ENCODE results near the gene C20orf204. TPM values are rescaled to one million over a fixed set of nuclear protein-coding genes. Genes with fewer than 3 reads are reported as not detected.

Gene C20orf204
- total and polyA plus RNA-seq, 9 of the 15 experiments (the other 6 are each of a cell fraction or from before 2014, with no cell fraction given) = 0.11 to 1.1 (median 0.36) TPM; not detected in 2

- TF ChIP-seq ZBTB9 (CRISPR knock-in tag; IDR thresholded peaks at IDR 0.05) = no peak
- no peak for TF ChIP-seq HNRNPLL (IDR thresholded peaks at IDR 0.05; ENCODE audit: low read depth, low read length, poor library complexity, severe bottlenecking)
- TF ChIP-seq MBD2 (IDR thresholded peaks at IDR 0.05; ENCODE audit: borderline replicate concordance, low read depth) = no peak
- TF ChIP-seq ZNF695 (CRISPR knock-in tag; IDR thresholded peaks at IDR 0.05) = no peak
- TF ChIP-seq ZNF398 (CRISPR knock-in tag; IDR thresholded peaks at IDR 0.05) = no peak
- TF ChIP-seq STAG1 (CRISPR knock-in tag; IDR thresholded peaks at IDR 0.05; ENCODE audit: borderline replicate concordance) = no peak
- TF ChIP-seq SMAD4 (CRISPR knock-in tag; conservative IDR thresholded peaks at IDR 0.05) = no peak
- TF ChIP-seq TCFL5 (CRISPR knock-in tag; conservative IDR thresholded peaks at IDR 0.05) = no peak
- TF ChIP-seq FOXJ3 (CRISPR knock-in tag; IDR thresholded peaks at IDR 0.05) = no peak
- no peak for TF ChIP-seq CBX2 (IDR thresholded peaks at IDR 0.05; ENCODE audit: insufficient read depth, low read length, poor library complexity, severe bottlenecking)
- TF ChIP-seq ZNF609 (CRISPR knock-in tag; IDR thresholded peaks at IDR 0.05; ENCODE audit: borderline replicate concordance) = no peak
Measured at GRCh38 chr20:64051033-64051452, 15.1 kb downstream of the C20orf204 start (continued).
